Activated T-helper 1 cell treated with anti-CD3 and anti-CD28 coated beads, Interleukin-12 subunit alpha, Interleukin-12 subunit beta, Interleukin-2, Interleukin-4 antibody, amounts not matched to agents 30 ng/mL and 10 ng/mL and 1 ng/mL, durations not matched to agents 14 hours and 24 hours and 36 hours (primary cell): ENCODE measurements around the gene KYAT1. TPM values are rescaled to one million over a fixed set of nuclear protein-coding genes. Genes with fewer than 3 reads are reported as not detected.
A peak's percentile ranks its signal among the peaks of the same experiment; 100 is the strongest.

Source experiments
- DNase-seq: peaks from one replicate; pipeline ENCODE4 v3.0.0; 2021; ENCODE audit warnings: low spot score
- H3K27ac Mint-ChIP-seq: one replicate; pipeline ENCODE4 v1.8.0; 2021; ENCODE audit warnings: mild to moderate bottlenecking, mixed read lengths
- H3K27me3 Mint-ChIP-seq: one replicate; pipeline ENCODE4 v1.8.0; 2022; ENCODE audit warnings: mild to moderate bottlenecking, moderate library complexity, mixed read lengths; ENCODE audit not compliant: insufficient read depth
- H3K36me3 Mint-ChIP-seq: one replicate; pipeline ENCODE4 v1.8.0; 2021; ENCODE audit warnings: low read depth, mixed read lengths
- H3K4me1 Mint-ChIP-seq: one replicate; pipeline ENCODE4 v1.8.0; 2021; ENCODE audit warnings: low read depth, mixed read lengths
- H3K4me3 Mint-ChIP-seq: one replicate; pipeline ENCODE4 v1.8.0; 2021; ENCODE audit warnings: mild to moderate bottlenecking, moderate library complexity, mixed read lengths
- H3K9me3 Mint-ChIP-seq: one replicate; pipeline ENCODE4 v1.8.0; 2021; ENCODE audit warnings: mixed read lengths
- intact Hi-C: fragments of 100-400 bp; cut with micrococcal nuclease; formaldehyde crosslinking; loops from one replicate; pipeline ENCODE4 v1.15.1; 2024
- total RNA-seq: library from RNA; stranded (reverse); gene quantifications from 2 replicates; pipeline ENCODE4 v1.2.3, GENCODE V29; 2022

Gene KYAT1
- total RNA-seq, 1 donor from 2014 or later = 12.2 TPM

DNA sequence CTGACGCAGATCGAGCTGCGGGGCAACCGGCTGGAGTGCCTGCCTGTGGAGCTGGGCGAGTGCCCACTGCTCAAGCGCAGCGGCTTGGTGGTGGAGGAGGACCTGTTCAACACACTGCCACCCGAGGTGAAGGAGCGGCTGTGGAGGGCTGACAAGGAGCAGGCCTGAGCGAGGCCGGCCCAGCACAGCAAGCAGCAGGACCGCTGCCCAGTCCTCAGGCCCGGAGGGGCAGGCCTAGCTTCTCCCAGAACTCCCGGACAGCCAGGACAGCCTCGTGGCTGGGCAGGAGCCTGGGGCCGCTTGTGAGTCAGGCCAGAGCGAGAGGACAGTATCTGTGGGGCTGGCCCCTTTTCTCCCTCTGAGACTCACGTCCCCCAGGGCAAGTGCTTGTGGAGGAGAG is 34.5 kb upstream of the KYAT1 start:
- H3K9me3 Mint-ChIP-seq = no peaks in the 10 kb centered on the region
- peaks cover 39% of the 10 kb centered on the region for H3K4me1 Mint-ChIP-seq
- no peak for DNase-seq
- peak overlapping the region; percentile 31 for H3K27ac Mint-ChIP-seq
- no peak overlapping the region for H3K4me3 Mint-ChIP-seq
- H3K27me3 Mint-ChIP-seq = no peaks in the 10 kb centered on the region
- intact Hi-C loops = no loop called here
- H3K36me3 Mint-ChIP-seq = peaks cover 38% of the 10 kb centered on the region

DNA sequence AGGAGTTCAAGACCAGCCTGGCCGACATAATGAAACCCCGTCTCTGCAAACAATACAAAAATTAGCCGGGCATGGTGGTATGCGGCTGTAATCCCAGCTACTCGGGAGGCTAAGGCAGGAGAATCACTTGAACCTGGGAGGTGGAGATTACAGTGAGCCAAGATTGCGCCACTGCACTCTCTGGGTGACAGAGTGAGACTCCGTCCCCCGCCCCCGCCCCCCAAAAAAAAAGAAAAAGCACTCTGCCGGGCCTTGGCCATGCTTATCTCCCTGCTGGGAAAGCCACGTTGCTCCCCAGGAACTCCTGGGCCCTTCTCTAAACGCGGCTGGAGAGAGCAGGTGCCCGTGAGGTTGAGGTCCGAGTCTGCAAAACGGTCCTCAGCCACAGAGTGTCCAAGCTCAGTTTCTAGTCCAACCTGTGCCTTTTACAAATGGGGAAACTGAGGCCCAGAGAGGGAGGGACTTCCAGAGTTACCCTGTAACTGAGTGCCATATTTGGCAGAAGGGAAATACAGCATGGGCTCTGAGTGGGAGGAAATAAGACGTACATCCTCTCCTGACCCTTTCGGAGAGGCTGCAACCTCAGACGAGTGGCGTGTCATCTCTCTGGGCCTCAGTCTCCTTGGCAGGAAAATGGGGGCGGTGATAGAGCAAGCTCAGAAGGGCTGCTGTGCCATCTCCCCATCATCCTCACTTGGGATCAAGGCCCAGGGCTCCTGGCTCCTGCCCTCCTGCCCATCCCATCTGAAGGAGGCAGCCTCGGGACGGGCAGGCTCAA is 32.4 kb upstream of the KYAT1 start:
- Mint-ChIP-seq H3K36me3 (peaks cover 44% of the 10 kb centered on the region), H3K4me3 (no peak overlapping the region), H3K27ac (peak overlapping the region; percentile 93), H3K9me3 (no peaks in the 10 kb centered on the region), H3K27me3 (no peaks in the 10 kb centered on the region), H3K4me1 (peaks cover 59% of the 10 kb centered on the region)
- no peak for DNase-seq
- intact Hi-C loops = no loop called here

DNA sequence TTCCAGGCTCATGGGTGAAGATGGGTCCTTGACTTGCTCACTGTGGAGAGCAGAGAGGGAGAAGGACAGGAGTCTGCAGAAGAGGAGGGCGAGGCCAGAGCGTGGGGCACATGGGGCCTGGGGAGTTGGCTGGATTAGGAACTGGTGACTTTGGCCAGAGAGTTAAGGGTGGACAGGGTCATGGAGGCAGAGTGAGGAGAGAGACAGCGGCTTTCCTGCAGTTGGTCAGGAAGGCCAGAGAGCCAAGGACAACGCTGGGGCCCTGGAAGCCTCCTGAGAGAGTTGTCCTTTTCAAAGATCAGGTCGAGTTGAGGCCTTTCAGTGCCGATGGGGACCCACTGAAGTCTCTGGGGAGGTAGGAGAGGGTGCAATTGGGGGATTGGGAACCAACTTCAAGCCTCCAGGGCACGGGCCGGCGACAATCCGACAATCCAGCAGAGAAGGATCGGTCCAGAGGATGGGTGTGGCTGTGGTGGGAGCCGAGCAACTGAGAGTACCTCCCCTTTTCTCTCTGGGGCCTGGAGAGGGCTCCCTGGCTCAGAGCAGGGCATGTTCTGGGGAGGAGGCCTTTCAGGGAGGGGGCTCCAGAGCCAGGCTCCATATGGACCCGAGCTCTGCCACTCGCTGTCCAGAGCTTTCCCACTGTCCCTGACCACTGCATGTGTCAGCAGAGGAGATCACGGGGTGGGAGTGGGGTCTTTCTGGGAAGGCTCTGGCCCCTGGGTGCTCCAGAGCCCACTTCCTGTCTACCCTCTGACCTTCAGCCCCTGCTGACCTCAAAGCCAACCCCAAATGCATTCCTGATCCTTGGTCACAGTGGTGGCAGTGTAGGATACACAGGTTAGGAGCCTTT is 31.5 kb upstream of the KYAT1 start:
- Mint-ChIP-seq H3K4me3 (peak overlapping the region; percentile 66), H3K36me3 (peaks cover 48% of the 10 kb centered on the region), H3K27me3 (no peaks in the 10 kb centered on the region), H3K27ac (peak overlapping the region; percentile 93), H3K9me3 (no peaks in the 10 kb centered on the region), H3K4me1 (peaks cover 65% of the 10 kb centered on the region)
- intact Hi-C loops = no loop called here
- no peak for DNase-seq

DNA sequence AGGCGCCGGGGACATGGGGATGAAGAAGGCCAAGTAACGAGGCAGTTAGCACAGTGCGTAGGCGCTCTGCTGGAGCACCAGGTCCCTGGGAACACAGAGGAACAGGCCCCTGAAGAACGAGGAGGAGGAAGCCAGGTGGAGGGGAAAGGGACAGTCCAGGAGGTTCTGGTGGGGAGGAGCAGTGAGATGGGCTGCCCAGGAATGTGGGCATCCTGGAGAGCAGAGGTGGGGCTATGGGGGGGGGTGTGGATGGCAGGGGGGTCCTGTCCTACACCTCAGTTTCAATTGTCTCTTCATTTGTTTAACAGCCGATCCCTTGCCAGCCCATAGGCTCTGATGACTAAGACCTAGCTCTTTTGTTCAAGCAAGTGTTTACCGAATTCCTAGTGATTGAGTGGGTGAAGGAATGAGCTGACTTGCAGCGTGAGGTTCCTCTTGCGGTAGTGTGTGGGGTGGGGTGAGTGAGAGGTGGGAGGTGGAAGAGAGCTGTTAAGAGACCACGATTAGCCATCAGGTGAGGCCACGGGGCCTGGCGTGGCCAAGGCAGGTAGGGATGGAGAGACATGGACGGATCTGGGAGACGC is 30.6 kb upstream of the KYAT1 start:
- Mint-ChIP-seq H3K36me3 (peaks cover 48% of the 10 kb centered on the region), H3K27me3 (no peaks in the 10 kb centered on the region), H3K4me1 (peaks cover 58% of the 10 kb centered on the region), H3K4me3 (peak overlapping the region; percentile 66), H3K9me3 (no peaks in the 10 kb centered on the region), H3K27ac (peak overlapping the region; percentile 93)
- intact Hi-C loops = loop anchor here (1.0 kb wide), 1 partner anchor 10 kb away; no protein-coding TSS in a partner anchor
- DNase-seq = no peak

DNA sequence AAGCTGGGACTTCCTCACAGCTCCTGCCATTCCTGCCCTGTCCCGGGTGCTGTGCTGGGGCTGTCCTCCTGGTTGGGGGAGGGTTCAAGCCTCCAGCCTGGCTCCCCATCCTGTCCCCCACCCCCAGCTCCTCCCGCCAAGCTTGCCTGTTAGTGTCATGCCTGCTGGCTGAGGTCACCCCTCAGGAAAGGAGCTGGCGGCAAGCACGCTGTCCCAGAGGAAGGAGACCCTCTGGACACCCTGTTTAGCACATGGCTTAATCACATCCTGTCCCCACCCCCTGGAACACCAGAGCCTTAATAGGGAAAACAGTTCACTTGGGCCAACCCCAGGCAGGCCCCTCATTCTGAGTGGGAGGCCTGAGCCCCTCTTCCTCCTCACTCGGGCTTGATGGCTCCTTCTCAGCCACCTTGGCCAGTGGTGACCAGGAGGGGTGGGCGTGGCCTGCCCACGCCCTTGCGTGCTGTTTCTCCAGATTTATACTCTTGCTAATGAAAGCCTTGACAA is 29.8 kb upstream of the KYAT1 start:
- intact Hi-C loops = loop anchor here (1.0 kb wide), 1 partner anchor 9 kb away; no protein-coding TSS in a partner anchor
- peaks cover 61% of the 10 kb centered on the region for H3K4me1 Mint-ChIP-seq
- no peak for DNase-seq
- H3K9me3 Mint-ChIP-seq = no peaks in the 10 kb centered on the region
- H3K36me3 Mint-ChIP-seq = peaks cover 47% of the 10 kb centered on the region
- no peaks in the 10 kb centered on the region for H3K27me3 Mint-ChIP-seq
- H3K27ac Mint-ChIP-seq = no peak overlapping the region
- H3K4me3 Mint-ChIP-seq = no peak overlapping the region

DNA sequence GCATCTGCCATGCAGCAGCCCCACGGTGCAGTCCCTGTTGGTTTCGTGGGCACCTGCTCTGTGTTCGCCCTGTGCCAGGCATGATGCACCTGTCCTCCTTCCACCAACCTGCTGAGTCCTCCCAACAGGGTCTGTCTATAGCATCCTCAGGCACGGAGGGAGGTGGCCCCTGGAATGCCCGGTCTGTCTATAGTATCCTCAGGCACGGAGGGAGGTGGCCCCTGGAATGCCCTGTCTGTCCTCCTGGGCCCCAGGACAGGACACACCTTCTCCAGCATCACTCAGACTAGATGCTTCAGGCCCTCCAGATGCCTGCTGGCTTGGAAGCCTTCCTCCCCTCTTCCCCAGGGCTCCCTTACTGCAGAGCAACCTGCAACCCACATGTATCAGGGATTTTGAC is 29.2 kb upstream of the KYAT1 start:
- peaks cover 65% of the 10 kb centered on the region for H3K4me1 Mint-ChIP-seq
- no peaks in the 10 kb centered on the region for H3K27me3 Mint-ChIP-seq
- no peak for DNase-seq
- peak overlapping the region; percentile 61 for H3K27ac Mint-ChIP-seq
- H3K4me3 Mint-ChIP-seq = no peak overlapping the region
- no peaks in the 10 kb centered on the region for H3K9me3 Mint-ChIP-seq
- intact Hi-C loops = no loop called here
- H3K36me3 Mint-ChIP-seq = peaks cover 45% of the 10 kb centered on the region

DNA sequence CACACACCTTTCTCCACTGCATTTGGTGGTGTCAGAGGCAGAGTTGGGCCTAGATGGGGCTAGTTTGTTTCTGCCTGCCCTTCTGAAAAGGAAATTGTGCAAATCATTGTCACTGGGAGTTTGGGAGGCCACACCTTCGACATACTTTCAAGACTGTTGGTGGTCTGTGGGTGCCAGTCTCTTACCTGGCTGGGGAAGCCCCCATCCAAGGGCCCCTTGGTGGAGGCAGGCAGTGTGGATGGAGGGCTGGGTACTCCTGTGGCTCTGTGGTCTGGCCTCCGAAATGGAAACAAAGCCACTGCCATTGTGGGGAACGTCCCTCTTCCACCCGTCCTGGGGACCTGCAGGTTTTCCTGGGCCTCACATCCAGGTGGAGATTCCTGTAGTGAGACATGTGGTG is 28.1 kb upstream of the KYAT1 start:
- H3K4me3 Mint-ChIP-seq = no peak overlapping the region
- H3K9me3 Mint-ChIP-seq = no peaks in the 10 kb centered on the region
- intact Hi-C loops = no loop called here
- H3K4me1 Mint-ChIP-seq = peaks cover 72% of the 10 kb centered on the region
- H3K27me3 Mint-ChIP-seq = no peaks in the 10 kb centered on the region
- peak overlapping the region; percentile 55 for H3K27ac Mint-ChIP-seq
- H3K36me3 Mint-ChIP-seq = peaks cover 41% of the 10 kb centered on the region
- DNase-seq = no peak

DNA sequence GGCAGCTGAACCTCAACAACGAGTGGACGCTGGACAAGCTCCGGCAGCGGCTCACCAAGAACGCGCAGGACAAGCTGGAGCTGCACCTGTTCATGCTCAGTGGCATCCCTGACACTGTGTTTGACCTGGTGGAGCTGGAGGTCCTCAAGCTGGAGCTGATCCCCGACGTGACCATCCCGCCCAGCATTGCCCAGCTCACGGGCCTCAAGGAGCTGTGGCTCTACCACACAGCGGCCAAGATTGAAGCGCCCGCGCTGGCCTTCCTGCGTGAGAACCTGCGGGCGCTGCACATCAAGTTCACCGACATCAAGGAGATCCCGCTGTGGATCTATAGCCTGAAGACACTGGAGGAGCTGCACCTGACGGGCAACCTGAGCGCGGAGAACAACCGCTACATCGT is 26.6 kb upstream of the KYAT1 start:
- Mint-ChIP-seq H3K4me3 (no peak overlapping the region), H3K9me3 (no peaks in the 10 kb centered on the region), H3K36me3 (peaks cover 39% of the 10 kb centered on the region), H3K27me3 (no peaks in the 10 kb centered on the region), H3K4me1 (peaks cover 67% of the 10 kb centered on the region), H3K27ac (no peak overlapping the region)
- intact Hi-C loops = no loop called here
- no peak for DNase-seq

DNA sequence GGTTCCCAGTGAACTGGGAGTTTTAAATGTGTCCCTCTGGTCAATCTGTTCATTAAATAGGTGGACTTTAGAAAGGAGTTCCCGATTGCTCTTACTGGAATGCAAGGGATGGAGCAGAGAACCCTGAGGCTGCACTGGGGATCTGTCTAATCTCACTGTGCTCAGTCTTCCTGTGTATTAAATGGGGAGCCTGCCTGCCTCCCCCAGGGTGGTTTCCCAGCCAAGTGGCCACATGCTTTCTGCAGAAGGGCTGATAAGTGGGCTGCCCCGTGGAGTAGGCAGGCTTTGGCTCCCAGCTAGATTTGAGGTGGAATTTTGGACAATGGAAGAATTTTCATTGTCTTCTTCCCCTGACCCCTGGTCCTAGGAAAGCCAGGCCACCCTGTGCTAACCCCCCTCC is 25.0 kb upstream of the KYAT1 start:
- H3K4me1 Mint-ChIP-seq = peaks cover 66% of the 10 kb centered on the region
- H3K27ac Mint-ChIP-seq = peak overlapping the region; percentile 79
- no peaks in the 10 kb centered on the region for H3K27me3 Mint-ChIP-seq
- intact Hi-C loops = no loop called here
- H3K9me3 Mint-ChIP-seq = no peaks in the 10 kb centered on the region
- H3K36me3 Mint-ChIP-seq = peaks cover 31% of the 10 kb centered on the region
- DNase-seq = no peak
- no peak overlapping the region for H3K4me3 Mint-ChIP-seq

DNA sequence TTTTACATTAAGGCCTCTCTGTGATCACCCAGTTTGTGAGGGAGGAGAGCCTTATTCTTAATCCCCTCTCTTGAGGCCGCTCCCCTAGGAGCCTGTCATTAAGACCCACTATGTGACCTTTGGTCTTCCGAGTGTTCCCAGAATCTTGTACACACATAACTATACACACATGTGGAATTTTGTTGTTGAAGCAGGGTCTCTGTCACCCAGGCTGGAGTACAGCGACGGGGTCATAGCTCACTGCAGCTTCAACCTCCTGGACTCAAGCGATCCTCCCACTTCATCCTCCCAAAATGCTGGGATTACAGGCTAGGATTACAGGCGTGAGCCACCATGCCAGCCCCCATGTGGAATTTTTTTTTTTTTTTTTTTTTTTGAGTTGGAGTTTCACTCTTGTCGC is 24.2 kb upstream of the KYAT1 start:
- no peak for DNase-seq
- Mint-ChIP-seq H3K27ac (no peak overlapping the region), H3K36me3 (peaks cover 28% of the 10 kb centered on the region), H3K4me3 (no peak overlapping the region), H3K27me3 (no peaks in the 10 kb centered on the region), H3K4me1 (peaks cover 62% of the 10 kb centered on the region), H3K9me3 (no peaks in the 10 kb centered on the region)
- intact Hi-C loops = no loop called here

DNA sequence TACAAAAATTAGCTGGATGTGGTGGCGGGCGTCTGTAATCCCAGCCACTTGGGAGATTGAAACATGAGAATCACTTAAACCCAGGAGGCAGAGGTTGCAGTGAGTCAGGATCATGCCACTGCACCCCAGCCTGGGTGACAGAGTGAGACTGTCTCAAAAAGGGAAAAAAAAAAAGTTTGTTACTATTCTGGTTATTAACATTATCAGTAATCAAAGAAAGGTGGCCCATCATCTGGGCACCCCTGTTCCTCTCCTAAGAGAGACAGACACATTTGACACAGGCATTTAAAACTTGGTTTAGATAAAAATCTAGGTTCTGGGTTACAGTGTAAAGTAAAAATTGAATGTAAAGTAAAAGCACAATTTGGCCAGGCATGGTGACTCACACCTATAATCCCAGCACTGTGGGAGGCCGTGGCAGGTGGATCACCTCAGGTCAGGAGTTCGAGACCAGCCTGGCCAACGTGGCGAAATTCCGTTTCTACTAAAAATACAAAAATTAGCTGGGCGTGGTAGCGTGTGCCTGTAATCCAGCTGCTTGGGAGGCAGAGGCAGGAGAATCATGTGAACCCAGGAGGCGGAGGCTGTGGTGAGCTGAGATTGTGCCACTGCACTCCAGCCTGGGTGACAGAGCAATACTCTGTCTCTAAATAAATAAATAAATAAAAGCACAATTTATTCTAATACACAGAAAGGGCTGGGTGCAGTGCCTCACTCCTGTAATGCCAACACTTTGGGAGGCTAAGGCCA is 22.3 kb upstream of the KYAT1 start:
- H3K4me3 Mint-ChIP-seq = peak overlapping the region; percentile 5
- H3K27ac Mint-ChIP-seq = peak overlapping the region; percentile 96
- H3K9me3 Mint-ChIP-seq = no peaks in the 10 kb centered on the region
- H3K27me3 Mint-ChIP-seq = no peaks in the 10 kb centered on the region
- intact Hi-C loops = loop anchor here (2.0 to 5.0 kb wide), 4 partner anchors 21 to 352 kb away; partner anchors contain the start of genes DOLPP1, SPTAN1 and ZER1
- peaks cover 55% of the 10 kb centered on the region for H3K4me1 Mint-ChIP-seq
- DNase-seq = no peak
- peaks cover 26% of the 10 kb centered on the region for H3K36me3 Mint-ChIP-seq

DNA sequence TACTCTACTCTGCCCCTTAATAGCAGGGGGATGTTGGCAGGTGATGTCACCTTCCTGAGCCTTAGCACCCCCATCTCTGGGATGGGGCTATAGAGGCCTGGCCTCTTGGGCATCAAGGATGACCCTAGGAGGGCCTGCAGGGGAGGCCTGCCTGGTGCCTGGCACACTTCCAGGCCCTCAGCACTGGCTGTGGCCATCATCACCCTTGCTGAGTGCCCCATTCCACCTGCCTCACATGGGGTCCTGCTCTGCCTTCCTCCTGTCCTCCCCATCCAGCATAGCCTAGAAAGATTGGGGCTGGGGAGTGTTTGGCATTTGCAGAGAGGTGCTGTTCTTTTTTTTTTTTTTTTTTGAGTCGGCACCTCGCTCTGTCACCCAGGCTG is 21.3 kb upstream of the KYAT1 start:
- DNase-seq = no peak
- H3K27ac Mint-ChIP-seq = peak overlapping the region; percentile 96
- peaks cover 59% of the 10 kb centered on the region for H3K4me1 Mint-ChIP-seq
- intact Hi-C loops = loop anchor here (2.0 to 5.0 kb wide), 4 partner anchors 22 to 351 kb away; partner anchors contain the start of genes DOLPP1, SPTAN1 and ZER1
- H3K9me3 Mint-ChIP-seq = no peaks in the 10 kb centered on the region
- H3K4me3 Mint-ChIP-seq = peak overlapping the region; percentile 66
- no peaks in the 10 kb centered on the region for H3K27me3 Mint-ChIP-seq
- peaks cover 23% of the 10 kb centered on the region for H3K36me3 Mint-ChIP-seq
